ENCODE results near the gene SPTBN2.

SPTBN2 gene

GRCh38 chr11:66728693-66729385 lies at the start of gene SPTBN2:
Gene SPTBN2 (minus strand): TSS chr11:66729216. CDS start chr11:66721240, 7,976 bp downstream.
- peak within 1 kb of the TSS; percentile 32 for H3K4me3 ChIP-seq (ENCODE audit: low read depth, low read length)
- no peak for DNase-seq (ENCODE audit: low read depth, low spot score)
- ChIA-PET CTCF (interaction anchor here (1.3 to 1.7 kb wide), 2 partner anchors 10 to 33 kb away, joined by 3 to 5 read pairs; no protein-coding TSS in a partner anchor), POLR2A (interaction anchor here (0.6 to 0.7 kb wide), 2 partner anchors 69 to 359 kb away, joined by 3 read pairs; no protein-coding TSS in a partner anchor)
- TF ChIP-seq, protein P1, sequence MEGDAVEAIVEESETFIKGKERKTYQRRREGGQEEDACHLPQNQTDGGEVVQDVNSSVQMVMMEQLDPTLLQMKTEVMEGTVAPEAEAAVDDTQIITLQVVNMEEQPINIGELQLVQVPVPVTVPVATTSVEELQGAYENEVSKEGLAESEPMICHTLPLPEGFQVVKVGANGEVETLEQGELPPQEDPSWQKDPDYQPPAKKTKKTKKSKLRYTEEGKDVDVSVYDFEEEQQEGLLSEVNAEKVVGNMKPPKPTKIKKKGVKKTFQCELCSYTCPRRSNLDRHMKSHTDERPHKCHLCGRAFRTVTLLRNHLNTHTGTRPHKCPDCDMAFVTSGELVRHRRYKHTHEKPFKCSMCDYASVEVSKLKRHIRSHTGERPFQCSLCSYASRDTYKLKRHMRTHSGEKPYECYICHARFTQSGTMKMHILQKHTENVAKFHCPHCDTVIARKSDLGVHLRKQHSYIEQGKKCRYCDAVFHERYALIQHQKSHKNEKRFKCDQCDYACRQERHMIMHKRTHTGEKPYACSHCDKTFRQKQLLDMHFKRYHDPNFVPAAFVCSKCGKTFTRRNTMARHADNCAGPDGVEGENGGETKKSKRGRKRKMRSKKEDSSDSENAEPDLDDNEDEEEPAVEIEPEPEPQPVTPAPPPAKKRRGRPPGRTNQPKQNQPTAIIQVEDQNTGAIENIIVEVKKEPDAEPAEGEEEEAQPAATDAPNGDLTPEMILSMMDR (IDR thresholded peaks at IDR 0.05; ENCODE audit: insufficient read depth, low read length, missing control alignments): no peak

- DNase-seq (ENCODE audit: low read depth, low spot score): no peak
- TF ChIP-seq, protein P1 (IDR thresholded peaks at IDR 0.05; ENCODE audit: insufficient read depth, low read length, missing control alignments): no peak
- H3K4me3 ChIP-seq (ENCODE audit: low read depth, low read length): no peak overlapping the region
- ChIA-PET POLR2A (no interaction called here), CTCF (interaction anchor here (1.0 to 1.9 kb wide), 3 partner anchors 9 to 68 kb away, joined by 3 to 5 read pairs (median 3); no protein-coding TSS in a partner anchor)
Observed at GRCh38 chr11:66768818-66769217, 39.8 kb upstream of the SPTBN2 start.

GRCh38 chr11:66768088-66768521 lies 39.1 kb upstream of the SPTBN2 start:
- ChIA-PET CTCF (interaction anchor here (1.0 to 1.9 kb wide), 2 partner anchors 8 to 10 kb away, joined by 3 to 5 read pairs; no protein-coding TSS in a partner anchor), POLR2A (no interaction called here)
- DNase-seq (ENCODE audit: low read depth, low spot score): no peak
- TF ChIP-seq, protein P1 (IDR thresholded peaks at IDR 0.05; ENCODE audit: insufficient read depth, low read length, missing control alignments): no peak
- H3K4me3 ChIP-seq (ENCODE audit: low read depth, low read length): no peak overlapping the region

DNA sequence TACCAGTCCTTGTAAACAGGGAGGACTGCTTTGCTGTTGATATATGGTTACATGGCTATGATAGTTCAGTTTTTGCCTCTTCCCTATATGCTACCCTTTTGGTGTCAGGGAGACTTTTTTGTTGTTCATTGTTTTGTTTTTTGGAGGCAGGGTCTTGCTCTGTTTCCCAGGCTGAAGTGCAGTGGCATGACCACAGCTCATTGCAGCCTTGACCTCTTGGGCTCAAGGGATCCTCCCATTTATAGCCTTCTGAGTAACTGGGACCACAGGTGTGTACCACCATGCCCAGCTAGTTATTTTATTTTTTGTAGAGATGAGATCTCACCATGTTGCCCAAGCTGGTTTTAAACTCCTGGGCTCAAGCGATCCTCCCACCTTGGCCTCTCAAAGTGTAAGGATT lies 38.6 kb upstream of the SPTBN2 start:
- POLR2A ChIA-PET: no interaction called here
- H3K4me3 ChIP-seq (ENCODE audit: low read depth, low read length): no peak overlapping the region
- DNase-seq (ENCODE audit: low read depth, low spot score): no peak
- CTCF ChIA-PET: interaction anchor here (1.9 kb wide), 1 partner anchor 10 kb away, joined by 5 read pairs; no protein-coding TSS in a partner anchor
- TF ChIP-seq, protein P1 (IDR thresholded peaks at IDR 0.05; ENCODE audit: insufficient read depth, low read length, missing control alignments): no peak

- no peak for DNase-seq (ENCODE audit: low read depth, low spot score)
- TF ChIP-seq, protein P1 (IDR thresholded peaks at IDR 0.05; ENCODE audit: insufficient read depth, low read length, missing control alignments): no peak
- ChIA-PET CTCF (interaction anchor here (1.3 to 1.9 kb wide), 2 partner anchors 11 to 29 kb away, joined by 3 to 5 read pairs; no protein-coding TSS in a partner anchor), POLR2A (no interaction called here)
- no peak overlapping the region for H3K4me3 ChIP-seq (ENCODE audit: low read depth, low read length)
Observed at GRCh38 chr11:66766681-66767080, 37.7 kb upstream of the SPTBN2 start.

DNA sequence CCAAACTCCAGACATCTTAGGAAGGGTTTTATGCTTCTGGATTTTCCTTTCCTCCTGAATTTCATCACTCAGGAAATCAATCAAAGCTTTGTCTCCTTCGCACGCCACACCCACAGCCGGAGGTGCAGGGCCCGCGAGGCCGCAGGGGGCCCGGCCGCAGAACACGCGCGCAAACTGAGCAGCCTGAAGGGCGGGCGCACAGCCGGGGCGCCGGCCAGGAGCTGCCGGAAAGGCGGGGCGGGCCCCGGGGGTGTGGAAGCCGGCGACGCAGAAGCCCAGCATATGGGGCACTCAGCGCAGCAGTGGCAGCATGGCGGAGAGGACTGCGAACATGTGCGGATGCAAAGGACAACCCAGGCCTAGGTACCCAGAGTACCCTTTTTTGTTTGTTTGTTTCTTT lies 33.1 kb upstream of the SPTBN2 start:
- TF ChIP-seq, protein P1 (IDR thresholded peaks at IDR 0.05; ENCODE audit: insufficient read depth, low read length, missing control alignments): no peak
- ChIA-PET CTCF (no interaction called here), POLR2A (no interaction called here)
- DNase-seq (ENCODE audit: low read depth, low spot score): no peak
- no peak overlapping the region for H3K4me3 ChIP-seq (ENCODE audit: low read depth, low read length)

All from AG04449 (cell line).